HL-60/S4 (cell line): ENCODE results near the gene MFAP4.

Experiments used
- in situ Hi-C: fragments of 300-500 bp; cut with MboI; formaldehyde crosslinking; loops from 2 replicates; pipeline ENCODE4 v1.14.3; 2022; ENCODE audit warnings: low sequenced_read_pairs

MFAP4 gene

DNA sequence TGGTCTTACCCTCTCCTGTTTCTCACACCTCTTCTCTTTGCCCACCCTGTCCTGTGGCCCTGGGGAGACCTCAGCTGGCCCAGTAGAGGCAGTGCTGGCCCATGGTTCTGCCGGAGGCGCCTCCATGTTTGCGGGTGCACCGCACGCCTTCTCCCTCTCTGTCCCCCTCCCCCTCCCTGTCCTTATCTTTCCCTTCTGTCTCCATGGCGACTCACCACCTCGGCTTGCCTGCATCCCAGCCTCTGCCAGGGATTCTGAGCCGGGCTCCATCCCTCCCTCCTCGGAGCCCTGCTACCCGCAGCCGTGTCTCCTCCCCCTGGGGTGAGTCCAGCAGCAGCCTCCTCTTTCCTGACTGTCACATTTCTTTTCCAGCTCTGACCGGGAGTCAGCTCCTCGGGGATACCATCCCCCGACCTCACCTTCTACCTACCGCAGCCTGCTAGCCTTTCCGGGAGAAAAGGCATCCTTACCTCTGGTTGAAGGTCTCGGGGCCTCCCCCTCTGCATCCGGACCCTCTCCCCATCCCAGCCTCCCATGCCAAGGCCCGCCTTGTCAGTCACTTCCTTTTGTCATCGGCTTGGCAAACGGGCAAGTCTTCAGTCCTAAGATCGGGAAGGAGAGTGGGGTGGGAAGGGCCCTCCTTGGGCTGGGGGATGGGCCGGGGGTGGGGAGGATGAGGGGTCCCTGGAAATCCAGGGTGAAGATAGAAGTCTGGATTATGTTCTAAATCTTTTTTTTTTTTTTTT, 24.1 kb upstream of the MFAP4 start, which contains the start of gene RNF112:
Gene RNF112, plus strand, starts transcription at position 358 of the 746 bp plus-strand sequence. Its CDS starts 177 bp downstream, at position 535.
- in situ Hi-C loops: no loop called here

DNA sequence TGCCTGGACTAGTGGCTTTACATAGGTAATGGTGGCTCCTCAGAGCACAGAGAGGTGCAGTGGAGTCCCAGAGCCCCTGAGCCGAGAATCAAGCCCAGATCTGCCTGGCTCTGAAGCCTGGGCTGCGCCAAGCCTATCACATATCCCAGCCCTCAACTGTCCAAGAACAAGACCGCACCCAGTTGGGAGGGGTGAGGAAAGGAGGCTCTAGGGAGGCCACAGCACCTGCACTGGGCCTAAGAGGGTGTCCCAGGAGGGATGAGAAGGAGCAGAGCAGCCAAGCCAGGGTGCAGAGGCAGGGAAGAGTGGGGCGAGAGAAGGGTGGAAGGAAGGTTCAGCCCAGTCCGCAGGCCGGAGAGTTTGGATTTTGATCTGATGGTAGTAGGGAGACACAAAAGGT, 23.1 kb upstream of the MFAP4 start:
- in situ Hi-C loops: no loop called here

DNA sequence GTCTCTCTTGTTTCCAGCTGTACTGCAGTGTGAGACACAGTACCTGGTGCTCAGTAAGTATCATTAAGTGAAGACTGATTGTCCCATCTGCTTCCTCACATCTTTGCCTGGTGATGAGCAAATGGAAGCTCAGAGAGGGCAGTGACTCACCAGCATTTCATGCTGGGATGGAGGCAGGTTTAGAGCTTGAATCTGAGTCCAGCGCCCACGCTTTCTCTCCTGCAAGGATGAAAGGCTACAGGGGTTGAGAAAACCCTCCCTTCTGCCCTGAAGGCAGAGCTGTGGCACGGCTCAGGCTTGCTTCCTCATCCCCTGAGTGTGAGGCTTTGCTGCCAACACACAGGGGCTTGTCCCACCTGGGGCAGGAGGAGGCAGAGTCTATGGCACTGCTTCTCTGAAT, 22.5 kb upstream of the MFAP4 start:
- in situ Hi-C loops: no loop called here

DNA sequence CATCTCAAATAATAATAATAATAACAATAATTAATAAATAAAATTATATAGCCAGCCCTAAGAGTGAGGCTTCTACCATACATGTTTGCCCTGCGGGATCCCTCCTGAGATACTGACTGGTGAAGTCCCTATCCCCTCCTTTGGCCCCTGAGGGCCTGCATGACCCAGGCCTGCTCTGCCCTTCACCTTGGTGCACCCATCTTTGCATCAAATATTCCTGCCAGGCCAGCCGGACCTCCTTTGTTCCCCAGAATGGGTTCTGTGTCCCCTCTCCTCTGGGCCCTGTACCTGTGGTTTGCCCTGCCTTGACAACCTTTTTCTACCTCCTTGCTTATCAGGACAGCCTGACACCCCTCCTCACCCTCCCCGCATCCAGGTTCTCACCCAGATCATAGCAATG, 22.1 kb upstream of the MFAP4 start:
- in situ Hi-C loops: no loop called here

DNA sequence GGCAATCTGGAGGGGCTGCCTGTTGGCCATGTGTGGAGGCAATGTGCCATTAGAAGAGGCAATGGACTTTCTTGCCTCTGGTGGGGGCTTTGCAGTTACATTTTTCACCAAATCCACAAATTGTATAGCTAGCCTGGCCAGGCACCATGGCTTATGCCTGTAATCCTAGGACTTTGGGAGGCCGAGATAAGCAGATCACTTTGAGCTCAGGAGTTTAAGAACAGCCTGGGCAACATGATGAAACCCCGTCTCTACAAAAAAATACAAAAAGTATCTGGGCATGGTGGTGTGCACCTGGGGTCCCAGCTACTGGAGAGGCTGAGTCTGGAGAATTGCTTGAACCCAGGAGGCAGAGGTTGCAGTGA, 21.3 kb upstream of the MFAP4 start:
- in situ Hi-C loops: no loop called here

DNA sequence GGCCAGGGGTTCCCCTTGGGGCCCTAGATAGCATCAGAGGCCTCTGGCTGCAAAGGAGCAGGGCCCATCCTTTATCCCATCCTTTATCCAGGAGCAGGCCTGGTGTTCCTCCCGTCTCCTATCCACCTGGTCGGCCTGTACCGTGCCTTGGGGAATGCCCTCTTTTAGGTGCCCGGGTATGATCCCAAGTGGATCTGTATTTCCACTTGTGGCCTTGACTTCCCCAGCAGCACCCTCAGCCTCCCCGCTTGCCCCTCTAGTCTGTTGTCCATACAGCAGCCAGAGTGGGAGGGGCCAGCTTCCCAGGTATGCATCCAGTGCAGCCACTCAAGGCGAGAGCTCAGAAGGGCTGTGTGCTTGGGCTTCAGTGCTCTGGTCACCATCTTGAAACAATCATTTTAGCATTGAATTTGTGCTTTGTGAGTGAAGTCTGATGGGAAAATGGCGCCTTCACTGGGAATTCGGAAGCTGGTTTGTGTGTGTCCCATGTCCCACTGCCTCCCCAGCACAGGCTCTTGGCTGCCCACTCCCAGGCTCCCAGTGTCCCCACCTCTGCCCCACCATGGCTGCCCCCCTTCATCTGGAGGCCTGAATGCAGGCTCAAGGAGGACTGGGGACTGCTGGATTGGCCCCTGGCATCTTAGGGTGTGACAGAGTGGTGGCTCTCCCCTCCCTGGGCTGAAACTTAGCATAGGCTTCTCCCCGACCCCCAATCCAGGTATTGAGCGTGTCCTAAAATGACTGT, 20.8 kb upstream of the MFAP4 start:
- in situ Hi-C loops: no loop called here

DNA sequence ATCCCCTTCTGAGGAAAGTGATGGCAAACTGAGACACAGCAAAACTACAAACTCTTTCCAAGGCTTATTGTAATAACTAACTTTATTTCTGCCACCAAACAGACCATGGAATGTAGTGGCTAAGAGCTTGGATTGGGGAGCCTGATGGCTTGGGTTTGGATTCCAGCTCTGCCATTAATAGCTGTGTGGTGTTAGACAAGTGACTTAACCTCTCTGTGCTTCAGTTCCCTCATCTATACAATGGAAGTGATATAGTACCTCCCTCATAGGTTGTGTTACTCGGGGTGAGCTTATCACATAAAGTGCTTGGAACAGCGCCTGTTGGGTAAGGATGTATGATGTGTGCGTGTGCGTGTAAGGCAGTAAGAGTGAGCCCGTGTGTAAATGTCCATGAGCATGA, 18.1 kb upstream of the MFAP4 start:
- in situ Hi-C loops: no loop called here

DNA sequence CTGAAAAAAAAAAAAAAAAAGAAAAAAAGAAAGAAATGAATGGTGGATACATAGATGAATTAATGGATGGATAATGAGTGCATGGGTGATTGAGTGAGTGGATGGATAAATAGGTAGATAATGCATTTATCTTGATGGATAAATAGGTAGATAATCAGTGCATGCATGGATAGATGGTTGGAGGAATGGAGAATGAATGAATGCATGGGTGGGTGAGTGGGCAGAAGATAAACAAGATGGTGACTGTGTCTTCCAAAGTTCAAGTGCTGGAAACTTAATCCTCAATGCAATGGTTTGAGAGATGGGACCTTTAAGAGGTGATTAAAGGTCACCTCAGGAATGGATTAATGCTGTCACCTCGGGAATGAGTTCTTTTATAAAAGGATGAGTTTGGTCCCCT, 17.3 kb upstream of the MFAP4 start:
- in situ Hi-C loops: no loop called here

DNA sequence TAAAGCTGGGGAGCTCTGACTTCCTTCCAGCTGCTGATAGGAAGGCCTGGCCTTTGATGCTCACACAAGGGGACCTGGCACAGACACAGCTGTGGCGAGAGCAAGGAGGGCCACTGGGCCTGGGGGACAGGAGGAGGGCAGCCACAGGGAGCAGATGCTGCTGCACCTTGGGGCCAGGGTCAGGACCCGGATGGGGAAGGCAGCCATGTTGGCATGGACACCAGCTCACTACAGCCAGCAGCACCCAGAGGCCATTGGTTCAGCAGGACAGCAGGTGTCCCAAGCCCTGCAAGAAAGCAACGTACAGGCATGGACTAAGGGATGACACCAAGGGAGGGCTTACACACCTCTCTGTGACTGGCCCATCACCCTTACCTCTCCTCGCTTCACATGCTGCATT, 16.0 kb upstream of the MFAP4 start:
- in situ Hi-C loops: no loop called here

DNA sequence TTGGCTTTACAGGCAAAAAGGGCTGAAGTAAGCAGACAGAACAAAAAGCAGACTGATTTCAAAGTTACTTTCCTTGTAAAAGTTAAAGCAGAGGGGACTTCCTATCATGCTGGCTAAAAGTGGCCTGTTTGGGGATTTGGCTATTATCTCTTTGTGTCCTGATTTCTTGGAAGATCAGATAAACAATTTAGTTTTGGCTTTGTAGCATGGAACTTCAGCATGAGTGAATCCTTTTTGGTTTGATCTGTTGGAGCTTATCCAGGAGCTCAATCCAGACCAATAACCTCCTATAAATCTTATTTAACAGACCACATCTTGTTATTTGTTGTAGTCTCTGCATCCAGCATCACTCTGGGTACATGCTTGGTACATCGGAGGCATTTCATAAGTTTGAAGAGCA, 15.2 kb upstream of the MFAP4 start:
- in situ Hi-C loops: no loop called here

DNA sequence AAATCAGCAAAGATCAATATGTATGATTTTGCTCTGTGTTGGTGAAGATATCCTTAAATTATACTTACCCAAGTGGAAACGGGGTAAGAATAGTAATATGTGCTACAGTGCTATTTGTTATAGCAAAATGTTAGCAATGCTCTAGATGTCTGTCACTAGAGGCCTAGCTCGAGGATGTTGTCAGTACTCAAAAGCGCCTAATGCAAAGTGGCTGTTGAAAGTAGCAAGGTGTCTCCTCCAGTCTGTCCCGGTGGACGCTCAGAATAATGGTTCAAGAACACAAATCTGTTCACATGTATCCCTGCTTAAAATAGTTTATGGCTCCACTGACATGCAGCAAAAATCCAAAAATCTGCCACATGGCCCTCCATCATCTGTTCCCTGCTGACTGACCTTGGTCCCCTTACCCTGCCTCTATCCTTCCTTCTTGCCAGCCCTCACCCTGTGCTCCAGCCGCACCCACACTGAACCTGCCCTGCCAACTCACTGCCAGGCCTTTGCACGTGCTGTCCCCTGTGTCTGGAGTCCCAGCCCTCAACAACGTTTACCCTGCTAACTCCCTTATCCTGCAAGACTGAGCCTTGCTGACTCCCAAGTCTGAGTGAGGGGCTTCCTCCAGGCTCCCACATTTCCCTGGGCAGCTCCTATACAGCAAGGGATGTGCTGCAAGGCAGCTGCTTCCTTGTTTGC, 14.5 kb upstream of the MFAP4 start:
- in situ Hi-C loops: no loop called here

DNA sequence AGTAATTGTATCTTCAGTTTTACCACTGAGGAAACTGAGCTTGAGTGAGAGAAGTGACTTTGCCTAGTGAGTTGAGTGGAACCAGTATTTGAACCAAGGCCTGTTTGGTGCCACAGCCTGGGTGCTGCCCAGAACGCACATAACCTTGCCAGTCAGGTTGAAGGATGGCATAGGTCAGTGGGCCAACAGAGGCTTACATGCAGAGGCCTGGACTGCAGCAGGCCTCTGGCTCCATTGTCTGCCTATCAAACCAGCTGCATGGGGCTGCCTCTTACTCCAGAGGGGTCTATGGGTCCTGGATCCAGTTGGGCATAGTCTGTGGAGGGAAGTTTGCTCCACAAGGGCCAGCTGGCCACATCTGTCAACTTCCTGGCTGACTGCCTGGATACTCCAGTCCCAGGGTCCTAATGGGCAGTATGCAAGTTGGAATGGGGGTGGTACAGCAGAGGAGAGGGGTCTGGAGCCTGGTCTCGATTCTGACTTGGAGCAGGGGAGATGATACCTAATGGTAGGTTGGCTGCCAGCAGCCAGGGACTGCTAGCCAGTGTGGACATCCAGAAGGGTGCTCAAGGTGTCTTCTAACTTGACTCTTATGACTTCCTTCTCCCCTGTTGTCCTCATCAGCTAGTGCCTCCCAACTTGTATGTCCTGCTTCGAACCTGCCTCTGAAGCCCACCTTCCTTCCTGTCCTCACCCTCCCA, 12.9 kb upstream of the MFAP4 start:
- in situ Hi-C loops: no loop called here

DNA sequence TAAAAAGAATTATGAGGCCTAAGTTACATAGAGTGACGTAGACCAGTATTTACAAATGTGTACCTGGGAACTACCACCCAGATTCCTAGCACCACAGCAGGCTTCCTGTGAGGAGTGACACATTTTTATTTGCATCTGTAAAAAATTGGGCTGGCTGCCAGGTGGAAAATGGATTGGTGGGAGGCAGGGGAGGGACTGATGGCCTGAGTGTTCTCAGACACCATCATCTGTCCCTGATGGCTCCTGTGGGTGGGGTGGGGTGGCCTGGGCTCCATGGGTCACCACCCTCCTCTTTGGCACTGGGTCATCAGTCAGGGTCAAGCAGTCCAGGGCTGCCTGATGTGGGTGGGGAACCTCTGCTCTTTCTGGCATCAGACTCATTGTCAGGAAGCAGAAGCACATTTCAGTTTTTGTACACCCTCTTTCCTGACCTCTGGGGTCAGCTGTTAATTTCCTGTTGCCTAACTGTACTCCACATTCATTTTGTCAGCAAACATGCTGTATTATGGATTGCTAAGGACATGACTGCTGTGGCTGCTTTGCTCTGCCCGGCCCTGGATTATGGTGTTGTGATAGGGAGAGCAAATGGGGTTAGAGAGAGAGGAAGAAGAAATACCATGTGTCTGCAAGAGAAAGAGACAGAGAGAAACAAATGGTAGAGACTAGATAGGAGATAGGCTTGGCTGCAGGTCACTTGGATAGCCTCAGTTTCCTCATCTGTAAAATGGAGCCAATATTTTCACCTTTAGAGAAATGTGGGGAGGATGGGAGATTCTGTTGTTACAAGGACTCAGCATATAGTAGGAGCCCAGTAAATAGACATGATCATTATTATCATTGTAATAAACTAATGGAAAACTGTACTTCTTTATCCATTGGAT, 11.6 kb upstream of the MFAP4 start:
- in situ Hi-C loops: no loop called here

DNA sequence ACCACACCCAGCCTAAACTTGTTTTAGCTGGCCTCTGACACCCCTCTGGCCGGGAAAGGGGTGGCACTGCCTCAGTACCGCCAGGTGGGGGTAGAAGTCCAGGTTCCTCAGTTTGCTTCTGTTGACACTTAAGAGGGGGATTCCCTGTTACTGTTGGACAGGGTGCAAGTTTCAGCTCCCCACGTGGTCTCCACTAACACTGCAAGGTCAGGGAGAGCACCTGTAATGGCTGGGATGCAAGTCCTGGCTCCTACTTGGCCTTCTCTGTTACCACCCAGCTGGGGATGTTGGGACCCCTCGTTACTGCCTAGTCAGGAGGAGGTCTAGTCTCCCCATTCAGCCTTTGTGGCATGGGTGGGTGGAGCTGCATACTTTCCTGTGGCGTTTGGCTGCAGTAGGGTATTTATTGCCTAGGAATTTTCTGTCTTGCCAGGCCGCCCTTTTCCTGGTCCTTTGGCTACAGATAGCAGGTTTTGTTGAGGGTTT, 10.6 kb upstream of the MFAP4 start:
- in situ Hi-C loops: no loop called here

DNA sequence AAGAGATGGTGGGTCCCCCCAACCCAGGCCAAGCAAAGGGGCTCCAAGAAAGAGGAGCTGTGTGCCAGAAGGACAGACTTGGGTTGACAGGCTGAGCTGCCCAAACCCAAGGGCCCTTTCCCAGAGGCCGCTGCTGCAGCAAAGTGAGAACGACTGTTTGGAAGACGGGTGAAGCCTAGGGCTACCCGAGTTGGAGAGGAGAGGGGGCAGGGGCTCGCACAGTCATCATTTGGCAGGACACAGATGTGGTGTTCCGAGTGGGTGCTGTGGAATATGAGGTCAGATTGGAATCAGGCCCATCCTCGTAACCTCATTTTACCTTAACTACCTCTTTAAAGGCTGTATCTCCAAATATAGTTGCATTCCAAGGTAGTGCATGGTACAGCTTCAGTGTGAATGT, 5.3 kb upstream of the MFAP4 start:
- in situ Hi-C loops: no loop called here

DNA sequence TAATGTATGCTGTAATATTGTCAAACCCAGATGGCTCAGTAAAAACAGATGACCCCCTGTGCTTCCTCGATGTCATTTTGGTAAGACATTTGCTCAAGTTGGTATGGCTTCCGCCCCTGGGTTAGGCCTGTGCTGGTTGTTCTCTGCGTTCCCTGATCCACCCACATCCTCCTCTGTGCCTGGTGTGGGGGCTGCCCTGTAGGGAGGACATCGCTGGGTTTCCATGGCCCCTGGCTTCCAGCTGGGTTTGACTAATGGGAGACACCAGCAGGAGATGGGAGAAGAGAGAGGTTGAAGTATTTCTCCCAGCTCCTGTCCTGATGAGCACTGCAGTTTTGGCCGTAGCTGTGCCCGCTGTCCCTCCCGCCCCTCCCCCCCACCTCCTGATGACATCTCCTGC, 4.4 kb upstream of the MFAP4 start:
- in situ Hi-C loops: no loop called here

DNA sequence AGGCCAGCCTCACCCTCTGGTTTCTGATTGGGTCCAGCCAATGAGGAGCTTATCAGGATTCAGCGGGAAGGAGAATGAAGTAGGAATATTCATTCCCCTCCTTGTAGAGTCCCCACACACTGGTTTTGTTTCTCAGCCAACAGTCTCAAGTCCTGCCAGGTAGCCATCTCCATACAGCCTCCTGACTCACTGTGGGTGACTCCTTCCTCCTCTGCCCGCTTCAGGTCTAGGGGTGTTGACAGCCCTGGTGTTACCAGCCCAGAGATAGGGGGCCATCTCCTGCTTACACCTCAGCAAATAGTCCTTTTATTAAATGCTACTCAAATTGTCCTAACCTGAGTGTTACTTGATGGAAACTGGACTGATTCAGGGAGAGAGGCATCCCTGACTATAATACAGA, 4.0 kb upstream of the MFAP4 start:
- in situ Hi-C loops: no loop called here

DNA sequence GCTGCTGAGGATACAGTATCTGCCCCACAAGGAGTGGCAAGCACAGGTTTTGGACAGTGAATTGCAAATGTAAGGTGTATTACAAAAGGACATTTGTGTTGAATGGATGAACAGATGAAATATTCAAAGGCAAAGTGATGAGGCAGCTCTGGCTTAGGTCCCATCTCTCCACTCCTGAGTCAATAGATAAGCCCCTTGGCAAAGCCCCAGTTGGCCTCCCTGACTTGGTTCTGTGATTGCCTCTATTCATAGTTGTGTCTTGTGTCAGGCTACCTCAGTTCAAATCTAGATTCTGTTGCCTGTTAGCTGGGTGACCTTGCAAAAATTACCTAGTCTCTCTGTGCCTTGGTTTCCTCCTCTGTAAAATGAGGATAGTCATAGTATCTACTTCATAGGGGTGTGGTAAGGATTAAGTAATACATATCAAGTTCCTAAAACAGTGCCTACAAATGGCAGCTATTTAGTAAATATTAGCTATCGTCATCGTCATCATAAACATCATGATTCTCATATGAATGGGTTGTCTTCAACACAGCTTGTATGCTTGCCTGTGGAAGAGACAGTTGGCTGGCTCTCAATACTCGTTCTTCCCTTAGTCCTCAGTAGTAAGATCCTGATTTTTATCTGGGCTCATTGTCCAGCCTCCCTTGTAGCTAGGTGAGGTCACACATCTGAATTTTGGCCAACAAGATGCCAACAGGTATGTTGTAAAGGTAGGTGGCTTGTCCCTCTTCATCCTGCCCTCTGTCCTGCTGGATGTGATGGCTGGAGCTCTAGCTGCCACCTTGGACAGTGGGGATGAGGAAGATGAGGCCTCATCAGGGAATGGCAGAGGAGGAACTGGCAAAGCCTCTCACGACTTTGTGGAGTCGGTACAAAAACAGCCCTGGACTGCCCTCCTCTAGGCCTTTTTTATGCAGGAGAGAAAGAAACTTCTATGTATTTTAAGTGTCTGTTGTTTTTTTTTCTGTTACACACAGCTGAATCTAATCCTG, 2.1 kb upstream of the MFAP4 start:
- in situ Hi-C loops: no loop called here

DNA sequence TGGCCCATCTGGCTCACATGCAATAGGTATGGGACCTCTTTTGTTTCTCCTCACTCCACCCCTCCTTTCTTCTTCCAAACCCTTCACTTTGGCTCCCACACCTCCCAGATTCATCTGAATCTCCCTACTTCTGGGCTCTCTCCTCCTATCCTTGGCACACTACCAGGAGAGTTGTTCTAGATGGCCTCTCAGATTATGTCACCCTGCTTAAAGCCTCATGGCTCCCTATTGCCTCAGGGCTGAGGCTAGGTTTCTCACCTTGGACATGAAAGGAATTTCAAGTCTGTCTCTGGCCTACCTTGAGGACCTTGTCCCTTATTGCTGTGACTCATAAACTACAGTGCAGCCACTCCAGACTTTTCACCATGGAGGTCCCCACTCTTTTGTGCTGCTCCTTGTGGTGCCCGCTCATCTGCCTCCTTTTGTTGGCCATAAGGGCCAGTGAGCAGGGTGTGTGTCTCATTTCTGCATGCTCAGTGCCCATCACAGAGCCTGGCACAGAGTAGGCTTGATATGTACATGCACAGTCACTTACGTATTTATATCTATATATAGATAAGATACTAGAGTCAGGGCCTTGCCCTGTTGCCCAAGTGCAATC, 1.0 kb upstream of the MFAP4 start:
- in situ Hi-C loops: no loop called here
